Measurements from ENCODE around the gene CNTN5. TPM values are rescaled to one million over a fixed set of nuclear protein-coding genes. Genes with fewer than 3 reads are reported as not detected.
"Not testable (repeated sequence)": the region's sequence is repeated elsewhere in the genome, so short reads cannot be mapped to it uniquely, and the experiment has no call there.

Gene CNTN5
- total RNA-seq, 1 donor from 2014 or later, result not detected

DNA sequence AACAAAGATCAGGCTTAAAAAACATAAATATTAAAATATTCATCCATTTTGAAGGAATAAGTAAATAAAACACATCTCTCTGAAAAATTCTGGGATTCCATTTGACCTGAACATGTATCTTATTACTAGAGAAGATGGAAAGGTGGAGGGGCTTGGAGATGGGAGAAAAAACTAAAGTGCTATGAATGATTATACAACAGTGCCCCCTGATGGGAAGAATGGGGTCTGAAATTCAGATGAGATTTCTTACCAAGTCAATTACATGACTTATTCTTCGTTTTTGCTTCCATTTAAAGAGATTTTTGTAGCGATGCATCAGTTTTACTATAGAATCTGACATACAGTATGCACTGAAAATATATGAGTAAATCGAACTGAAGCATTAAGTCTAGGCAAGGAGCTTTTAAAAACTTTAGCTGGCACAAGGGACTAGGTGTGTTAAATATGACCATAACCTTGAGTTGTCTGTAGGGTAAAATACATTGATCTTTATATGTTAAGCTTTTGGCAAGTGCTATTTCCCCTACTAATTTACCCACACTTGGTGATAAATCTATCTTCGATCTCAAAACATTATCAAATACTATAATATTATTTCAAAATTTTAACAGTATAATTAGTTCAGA, 718.8 kb downstream of the CNTN5 start:
- peak; percentile 3 to 24 for DNase-seq (ENCODE audit: low read depth in 2 of 2)

DNA sequence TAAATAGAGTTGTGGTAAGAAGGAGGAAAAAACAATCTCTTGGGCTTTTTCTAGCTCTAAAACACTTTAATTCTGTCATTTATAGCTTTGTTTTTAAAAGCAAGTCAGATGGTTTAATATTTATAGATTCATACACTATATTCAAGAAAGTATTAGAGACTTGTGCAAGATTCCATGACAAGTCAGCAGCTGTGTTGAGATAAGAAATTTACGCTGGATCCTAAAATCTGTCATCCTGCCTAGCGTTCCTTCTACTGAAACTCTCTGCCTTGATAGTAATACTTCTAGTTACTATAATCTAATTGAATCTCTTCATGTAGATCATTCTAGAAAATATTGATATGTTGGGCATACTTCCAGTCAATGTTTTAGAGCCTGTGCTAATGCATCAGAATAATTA, 721.8 kb downstream of the CNTN5 start:
- DNase-seq (ENCODE audit: low read depth in 2 of 2), result no peak

DNA sequence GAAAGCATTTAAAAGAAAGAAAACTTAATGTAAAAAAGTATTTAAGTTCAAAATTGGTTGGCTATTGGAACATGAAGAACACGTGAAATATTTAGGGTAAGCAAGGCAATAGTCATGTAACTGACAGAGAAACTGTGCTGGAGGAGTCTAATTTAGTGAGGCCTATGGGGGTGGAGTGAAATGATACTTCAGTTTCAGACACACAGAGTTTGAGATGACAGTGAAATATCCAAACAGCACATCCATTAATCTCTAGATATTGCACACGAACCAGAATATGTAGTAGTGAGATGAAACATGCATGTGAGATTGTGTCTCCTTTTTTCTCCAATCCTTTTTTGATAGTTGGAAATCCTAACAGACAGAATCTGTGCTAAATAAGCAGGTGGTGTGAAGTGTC, 739.0 kb downstream of the CNTN5 start:
- DNase-seq (ENCODE audit: low read depth in 2 of 2), result no peak

DNA sequence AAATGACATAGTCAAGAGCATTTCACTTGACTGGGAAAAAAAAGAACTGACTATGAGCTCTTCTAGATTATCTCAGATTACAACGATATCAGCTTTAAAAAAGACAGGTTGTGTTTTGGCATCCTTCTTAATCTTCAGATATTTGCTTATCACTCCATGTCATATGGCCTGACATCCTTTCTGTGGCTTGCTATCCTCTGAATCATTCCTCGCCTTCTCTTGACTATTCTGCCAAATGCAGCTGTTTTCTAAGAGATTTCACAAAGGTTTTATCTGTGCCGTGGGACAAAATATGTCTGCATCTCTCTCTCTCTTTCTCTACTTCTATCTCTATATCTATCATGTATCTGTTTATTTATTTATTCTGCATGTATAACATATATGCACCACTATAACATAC, 746.1 kb downstream of the CNTN5 start:
- no peak for DNase-seq (ENCODE audit: low read depth in 2 of 2)

DNA sequence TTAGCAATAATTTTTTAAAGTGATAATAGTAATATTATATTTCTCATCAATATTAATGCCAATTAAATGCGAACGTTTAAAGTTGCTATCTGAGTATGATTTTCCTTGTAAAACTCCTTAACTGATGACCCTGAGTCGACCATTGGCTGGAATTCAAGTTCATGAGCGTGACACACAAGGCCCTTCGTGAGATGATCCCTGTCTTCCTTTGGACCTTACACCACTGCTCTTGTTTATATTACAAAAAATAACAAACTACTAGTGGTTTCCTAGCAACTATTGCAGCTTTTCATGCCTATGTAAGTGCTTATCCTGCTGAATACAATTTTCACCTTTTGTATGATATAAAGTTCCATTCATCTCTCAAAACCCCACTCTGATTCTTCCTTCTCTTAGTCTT, 752.9 kb downstream of the CNTN5 start:
- DNase-seq (ENCODE audit: low read depth in 2 of 2), result no peak

DNA sequence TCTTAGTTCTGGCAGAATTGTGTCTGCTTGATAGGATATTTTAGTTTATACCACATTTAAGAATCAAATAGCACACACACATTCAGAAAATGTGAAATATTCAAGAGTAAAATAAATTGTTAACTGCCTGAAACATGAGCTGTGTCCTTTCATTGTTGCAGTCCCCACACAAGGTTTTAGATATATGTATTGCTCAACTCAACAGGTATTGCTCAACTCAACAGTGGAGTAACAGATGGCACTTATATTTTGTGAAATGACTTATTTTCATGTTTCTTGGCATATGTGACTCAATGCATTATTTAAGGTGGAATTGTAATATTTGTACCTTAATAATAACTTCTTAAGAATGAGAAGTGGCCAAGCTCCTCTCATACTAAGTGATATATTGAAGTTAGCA, 760.3 kb downstream of the CNTN5 start:
- no peak for DNase-seq (ENCODE audit: low read depth in 2 of 2)

DNA sequence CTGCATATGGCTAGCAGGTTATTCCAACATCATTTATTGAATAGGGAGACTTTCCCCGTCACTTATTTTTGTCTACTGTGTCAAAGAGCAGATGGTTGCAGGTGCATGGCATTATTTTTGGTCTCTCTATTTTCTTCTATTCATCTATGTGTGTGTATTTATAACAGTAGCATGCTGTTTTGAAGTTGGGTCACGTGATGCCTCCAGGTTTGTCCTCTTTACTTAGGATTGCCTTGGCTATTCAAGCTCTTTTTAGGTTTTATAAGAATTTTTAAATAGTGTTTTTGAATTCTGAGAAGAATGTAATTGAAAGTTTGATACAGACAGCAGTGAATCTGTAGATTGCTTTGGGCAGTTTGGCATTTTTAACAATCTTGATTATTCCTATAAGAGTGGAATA, 770.6 kb downstream of the CNTN5 start:
- DNase-seq (ENCODE audit: low read depth in 2 of 2), result no peak

DNA sequence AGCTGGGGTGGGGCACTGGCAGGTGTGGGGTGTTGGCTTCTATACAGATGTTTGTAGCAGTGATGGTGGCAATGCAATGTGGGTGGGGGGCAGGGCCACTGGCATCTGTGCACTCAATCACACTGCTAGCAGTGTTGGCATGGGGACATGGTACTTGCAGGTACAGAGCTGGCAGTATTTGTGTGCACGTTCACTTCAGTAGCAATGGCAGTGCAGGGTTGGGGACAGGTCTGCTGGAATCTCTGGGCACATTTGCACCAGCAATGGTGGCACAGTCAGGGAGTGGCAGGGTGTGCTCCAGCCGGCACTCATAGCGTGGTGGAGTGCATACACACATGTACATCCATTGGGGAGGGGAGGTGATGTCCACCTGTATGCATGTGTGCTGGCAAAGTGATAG, 775.2 kb downstream of the CNTN5 start:
- no peak for DNase-seq (ENCODE audit: low read depth in 2 of 2)

DNA sequence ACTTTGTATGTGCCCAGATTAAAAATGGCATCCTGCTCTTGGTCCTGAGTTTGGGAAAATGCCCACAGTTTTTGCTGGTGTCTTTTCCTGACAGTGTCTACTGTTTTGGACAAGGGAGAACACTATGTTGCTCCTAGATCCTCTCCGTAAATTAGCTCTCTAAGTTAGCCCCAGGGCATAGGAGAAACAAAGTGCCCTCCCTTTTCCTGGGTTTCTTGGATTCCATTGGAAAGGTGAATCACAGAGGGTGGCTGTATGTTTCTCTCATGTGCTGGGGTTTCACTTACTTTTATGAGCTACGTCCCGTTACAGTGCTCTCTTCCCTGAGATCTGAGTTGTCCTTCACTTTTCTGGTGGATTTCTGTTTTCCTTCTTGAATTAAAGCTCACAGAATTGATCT, 782.8 kb downstream of the CNTN5 start:
- DNase-seq (ENCODE audit: low read depth in 2 of 2), result no peak

DNA sequence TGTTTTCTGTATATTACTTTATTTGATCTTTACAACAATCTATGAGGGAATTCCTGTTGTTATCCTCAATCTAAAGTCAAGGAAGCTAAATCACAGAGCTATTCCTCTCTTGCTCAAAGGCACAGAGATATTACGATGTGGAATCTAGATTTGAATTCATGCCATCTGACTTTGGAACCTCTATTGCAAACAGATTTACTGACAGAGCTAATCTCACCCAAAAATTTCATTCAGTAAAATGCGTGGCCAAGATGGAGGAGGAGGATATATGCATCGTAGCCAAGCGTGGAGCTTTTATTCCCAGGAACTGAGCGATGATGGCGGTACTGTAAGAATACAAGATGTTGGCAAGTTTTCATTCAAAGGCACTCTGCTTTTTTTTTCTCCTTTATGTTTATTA, 791.8 kb downstream of the CNTN5 start:
- no peak for DNase-seq (ENCODE audit: low read depth in 2 of 2)

DNA sequence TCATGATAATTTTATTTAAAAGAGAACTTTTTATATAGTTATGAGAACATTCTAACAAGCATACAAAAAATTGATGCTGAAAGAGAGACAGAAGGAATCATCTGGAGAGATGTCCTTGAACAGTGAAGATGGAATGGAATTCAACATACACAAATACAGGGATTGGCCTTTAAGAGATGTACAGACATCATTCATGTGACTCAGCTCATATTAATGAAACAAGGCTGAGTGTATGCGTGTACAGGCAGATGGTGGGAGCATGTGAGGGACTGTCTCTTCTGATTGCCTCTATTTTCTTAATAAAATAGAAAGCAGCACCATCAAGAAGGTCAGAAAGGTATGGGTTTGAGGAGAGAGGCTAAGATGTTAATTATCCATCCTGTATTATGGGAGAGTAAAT, 793.3 kb downstream of the CNTN5 start:
- no peak for DNase-seq (ENCODE audit: low read depth in 2 of 2)

DNA sequence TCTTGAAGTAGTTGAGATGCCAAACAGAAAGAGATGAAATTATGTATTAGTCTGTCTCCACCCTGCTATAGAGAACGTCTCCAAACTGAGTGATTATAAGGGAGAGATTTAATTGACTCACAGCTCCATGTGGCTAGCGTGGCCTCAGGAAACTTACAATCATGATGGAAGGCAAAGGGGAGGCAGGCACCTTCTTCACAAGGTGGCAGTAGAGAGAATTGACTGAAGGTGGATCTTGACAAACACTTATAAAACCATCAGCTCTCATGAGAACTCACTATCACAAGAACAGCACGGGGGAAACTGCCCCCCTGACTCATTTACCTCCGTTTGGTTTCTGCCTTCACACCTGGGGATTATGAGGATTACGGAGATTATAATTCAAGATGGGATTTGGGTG, 794.0 kb downstream of the CNTN5 start:
- DNase-seq (ENCODE audit: low read depth in 2 of 2), result no peak

DNA sequence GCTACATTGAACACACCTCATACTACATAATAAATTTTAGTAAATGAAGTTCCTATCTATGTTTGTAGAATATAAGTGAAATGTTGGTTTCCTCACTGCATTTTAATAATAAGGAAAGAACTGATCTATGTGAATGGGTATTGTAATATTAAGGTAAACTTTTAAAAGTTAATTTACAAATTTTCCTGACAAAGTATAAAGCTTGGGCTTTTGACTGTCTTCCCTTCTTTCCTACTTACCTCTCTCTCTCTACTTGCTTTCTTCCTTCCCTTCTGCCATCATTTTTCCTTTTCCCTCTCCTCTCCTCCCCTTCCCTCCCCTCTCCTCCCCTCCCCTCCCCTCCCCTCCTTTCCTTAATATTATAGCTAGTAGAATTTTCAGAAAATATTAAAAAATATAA, 798.2 kb downstream of the CNTN5 start:
- DNase-seq (ENCODE audit: low read depth in 2 of 2), result no peak

DNA sequence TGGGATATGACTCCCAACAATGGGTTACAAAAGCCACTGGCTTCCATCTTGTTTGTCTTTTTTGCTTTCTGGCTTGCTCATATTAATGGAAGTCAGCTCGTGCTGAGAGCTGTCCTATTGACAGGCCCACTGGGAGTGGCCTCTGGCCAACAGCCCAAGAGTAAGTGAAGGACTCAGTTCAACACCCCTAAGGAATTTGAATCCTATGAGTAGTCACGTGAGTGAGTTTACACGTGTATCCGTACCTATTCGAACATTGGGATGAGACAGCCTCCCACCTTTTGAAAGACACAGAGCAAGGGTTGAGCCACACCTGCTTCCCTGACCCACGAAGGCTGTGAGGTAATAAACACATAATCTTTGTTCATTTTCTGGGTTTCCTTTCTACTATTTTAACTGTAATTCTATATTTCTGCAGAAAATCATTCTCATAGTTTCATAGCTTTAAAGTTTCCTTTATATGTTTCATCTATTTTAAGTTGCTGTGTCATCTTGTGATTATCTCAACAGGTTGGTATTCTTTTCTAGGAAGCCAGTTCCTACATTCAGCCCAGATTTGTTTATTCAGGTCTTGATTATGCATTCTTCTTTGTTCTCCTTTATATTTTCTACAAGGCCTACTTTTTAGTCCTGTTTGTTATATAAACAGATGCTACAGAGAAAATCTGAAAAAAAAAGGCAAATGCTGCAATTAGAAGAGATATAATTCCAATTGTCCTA, 802.3 kb downstream of the CNTN5 start:
- no peak for DNase-seq (ENCODE audit: low read depth in 2 of 2)

DNA sequence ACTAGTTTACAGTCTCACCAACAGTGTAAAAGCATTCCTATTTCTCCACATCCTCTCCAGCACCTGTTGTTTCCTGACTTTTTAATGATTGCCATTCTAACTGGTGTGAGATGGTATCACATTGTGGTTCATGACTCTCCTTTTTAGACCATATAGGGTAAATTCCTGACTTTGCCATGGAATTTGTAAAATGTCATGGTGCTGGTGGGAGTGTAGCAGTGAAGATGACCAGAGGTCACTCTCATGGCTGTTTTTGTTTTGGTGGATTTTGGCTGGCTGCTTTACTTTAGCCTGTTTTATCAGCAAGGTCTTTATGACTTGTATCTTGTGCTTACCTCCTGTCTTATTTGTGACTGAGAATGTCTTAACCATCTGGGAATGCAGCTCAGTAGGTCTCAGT, 816.0 kb downstream of the CNTN5 start:
- DNase-seq (ENCODE audit: low read depth in 2 of 2), result not testable (repeated sequence)

DNA sequence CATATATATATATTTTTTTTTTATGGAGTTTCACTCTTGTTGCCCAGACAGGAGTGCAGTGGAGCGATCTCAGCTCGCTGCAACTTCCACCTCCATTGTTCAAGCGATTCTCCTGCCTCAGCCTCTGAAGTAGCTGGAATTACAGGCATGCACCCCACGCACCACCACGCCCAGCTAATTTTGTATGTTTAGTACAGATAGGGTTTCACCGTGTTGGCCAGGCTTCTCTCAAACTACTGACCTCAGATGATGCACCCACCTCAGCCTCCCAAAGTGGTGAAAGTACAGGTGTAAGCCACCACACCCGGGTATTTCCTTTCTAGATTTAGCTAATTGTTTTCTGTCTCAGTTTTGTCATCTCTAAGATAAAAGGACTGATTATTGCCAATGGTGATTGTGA, 821.1 kb downstream of the CNTN5 start:
- no peak for DNase-seq (ENCODE audit: low read depth in 2 of 2)

DNA sequence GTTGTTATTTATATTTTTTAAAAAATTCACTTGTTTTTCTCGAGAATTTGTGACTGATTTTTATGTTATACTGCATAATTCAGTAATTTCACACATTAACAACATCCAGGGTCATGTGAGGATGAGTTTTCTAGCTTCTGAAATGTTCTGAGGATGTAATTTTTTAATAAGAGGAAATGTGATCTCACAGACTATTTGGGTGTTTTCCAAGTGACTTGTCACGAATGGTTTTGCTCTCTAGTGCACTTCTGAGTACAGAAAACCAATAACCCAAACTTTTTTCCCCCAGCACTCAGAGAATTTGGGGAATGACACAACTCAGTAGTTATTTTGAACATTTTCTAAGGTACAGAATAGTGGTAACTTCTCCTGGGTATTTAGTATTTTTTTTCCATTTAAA, 845.2 kb downstream of the CNTN5 start:
- DNase-seq (ENCODE audit: low read depth in 2 of 2), result peak; percentile 5 to 11

DNA sequence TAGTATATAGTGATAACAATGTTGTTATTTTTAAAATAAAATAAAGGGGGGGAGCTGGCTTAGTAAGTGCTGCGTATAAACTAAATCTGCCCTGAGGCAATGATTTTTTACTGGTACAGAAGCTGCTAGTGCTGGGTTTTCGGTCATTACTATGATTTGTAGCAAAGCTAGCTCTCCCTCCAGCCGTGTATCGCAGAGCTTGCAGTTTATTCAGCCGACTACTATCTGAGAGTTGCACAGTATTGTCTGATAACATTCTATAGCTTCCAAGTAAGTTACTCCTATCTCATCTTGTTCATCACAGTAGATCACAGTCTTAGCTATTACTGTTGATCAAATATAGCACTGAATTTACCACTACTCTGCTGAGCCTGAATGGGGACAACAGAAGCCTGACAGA, 860.9 kb downstream of the CNTN5 start:
- DNase-seq (ENCODE audit: low read depth in 2 of 2), result no peak

DNA sequence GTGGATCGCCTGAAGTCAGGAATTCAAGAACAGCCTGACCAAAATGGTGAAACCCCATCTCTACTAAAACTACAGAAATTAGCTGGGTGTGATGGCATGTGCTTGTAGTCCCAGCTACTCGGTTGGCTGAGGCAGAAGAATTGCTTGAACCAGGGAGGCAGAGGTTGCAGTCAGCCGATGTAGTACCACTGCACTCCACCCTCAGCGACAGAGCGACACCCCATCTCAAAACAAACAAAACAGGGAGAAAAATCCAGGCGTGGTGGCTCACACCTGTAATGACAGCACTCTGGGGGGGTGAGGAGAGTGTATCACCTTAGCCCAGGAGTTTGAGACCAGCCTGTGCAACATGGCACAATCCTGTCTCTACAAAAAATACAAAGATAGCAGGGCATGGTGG, 864.0 kb downstream of the CNTN5 start:
- DNase-seq (ENCODE audit: low read depth in 2 of 2), result no peak

DNA sequence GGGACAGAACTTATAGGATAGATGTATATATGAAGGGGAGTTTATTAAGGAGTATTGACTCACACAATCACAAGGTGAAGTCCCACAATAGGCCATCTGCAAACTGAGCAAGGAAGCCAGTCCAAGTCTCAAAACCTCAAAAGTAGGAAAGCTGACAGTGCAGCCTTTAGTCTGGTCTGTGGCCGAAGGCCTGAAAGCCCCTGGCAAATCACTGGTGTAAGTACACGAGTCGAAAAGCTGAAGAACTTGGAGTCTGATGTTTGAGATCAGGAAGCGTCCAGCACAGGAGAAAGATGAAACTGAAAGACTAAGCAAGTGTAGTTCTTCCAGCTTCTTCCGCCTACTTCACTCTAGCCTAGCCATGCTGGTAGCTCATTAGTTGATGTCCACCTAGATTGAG, 866.7 kb downstream of the CNTN5 start:
- DNase-seq (ENCODE audit: low read depth in 2 of 2), result no peak

DNA sequence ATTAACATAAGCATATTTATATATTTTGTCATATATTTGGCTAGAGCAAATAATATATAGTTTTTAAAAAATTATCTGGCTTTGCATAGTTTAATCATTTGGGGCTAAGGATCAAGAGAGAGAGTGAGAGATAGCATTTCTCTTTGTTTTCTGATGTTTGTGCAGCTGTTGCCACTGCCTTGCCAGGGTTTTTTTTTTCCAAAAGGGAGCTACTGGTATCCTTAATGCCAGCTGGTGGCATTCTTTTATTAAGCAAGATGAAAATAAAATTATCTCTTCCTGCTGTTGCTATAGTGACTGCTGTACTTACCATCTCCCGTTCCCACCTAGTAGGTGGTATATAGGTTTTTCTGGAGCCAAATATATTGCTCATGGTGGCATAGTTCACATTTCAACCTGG, 873.1 kb downstream of the CNTN5 start:
- DNase-seq (ENCODE audit: low read depth in 2 of 2), result no peak

DNA sequence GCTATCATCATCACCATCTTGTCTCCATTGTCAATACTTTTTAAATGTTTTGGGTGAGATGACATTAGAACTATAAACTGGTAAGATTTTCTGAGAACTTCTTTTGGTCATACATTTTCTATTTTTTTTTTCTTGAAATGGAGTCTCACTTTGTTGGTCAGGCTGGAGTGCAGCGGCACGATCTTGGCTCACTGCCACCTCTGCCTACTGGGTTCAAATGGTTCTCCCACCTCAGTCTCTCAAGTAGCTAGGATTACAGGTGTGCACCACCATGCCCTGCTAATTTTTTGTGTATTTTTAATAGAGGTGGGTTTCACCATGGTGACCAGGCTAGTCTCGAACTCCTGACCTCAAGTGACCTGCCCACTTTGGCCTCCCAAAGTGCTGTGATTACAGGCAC, 880.4 kb downstream of the CNTN5 start:
- no peak for DNase-seq (ENCODE audit: low read depth in 2 of 2)

DNA sequence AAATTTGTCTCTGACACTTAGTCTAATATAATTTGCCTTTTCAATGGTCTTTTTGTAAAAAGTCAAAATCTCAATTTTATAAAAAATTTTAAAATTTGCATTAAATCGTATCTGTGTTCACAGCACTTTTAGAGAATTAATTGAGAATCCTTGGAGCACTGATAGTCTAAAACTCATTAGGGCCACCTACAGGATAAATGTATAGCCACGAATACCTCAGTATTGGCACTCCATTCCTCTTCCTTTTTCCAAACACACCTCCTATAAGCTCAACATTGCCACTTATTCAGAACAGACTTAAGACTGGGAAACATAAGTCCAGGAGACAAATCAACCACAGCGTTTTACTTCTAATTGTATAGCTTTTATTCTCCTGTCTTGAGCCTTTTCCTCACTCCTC, 890.4 kb downstream of the CNTN5 start:
- no peak for DNase-seq (ENCODE audit: low read depth in 2 of 2)

DNA sequence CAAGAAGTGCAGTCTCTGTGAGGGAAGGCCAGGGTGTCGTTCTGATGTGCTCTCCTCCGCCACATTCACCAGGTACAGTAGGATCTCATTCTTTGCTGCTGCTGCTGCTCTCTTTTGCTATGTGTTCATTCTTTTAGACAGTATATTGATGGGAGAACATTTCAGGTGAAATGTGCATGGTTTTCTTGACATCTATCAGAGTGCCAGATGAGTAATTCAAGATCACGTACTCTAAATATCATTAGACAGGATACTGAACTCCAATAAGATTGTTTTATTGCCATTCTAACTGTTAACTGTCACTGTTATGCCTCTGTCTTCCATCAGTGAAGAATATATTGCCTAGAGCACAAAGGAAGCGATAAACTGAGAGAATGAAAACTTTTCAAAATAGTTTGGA, 895.3 kb downstream of the CNTN5 start:
- DNase-seq (ENCODE audit: low read depth in 2 of 2), result no peak

Data from dermis microvascular lymphatic vessel endothelial cell (primary cell).